Nephron progenitor cell (in vitro differentiated cells): Measurements from ENCODE around the gene TUBB3.
A peak's percentile ranks its signal among the peaks of the same experiment; 100 is the strongest.

Experiments
- DNase-seq: peaks from one replicate; pipeline ENCODE4 v3.0.0; 2021
- H3K27ac Mint-ChIP-seq: 2 replicates; pipeline ENCODE4 v1.8.0; 2021; ENCODE audit warnings: mild to moderate bottlenecking, moderate library complexity, mixed read lengths
- H3K27me3 Mint-ChIP-seq: 2 replicates; pipeline ENCODE4 v1.8.0; 2021; ENCODE audit warnings: mild to moderate bottlenecking, low read depth, mixed read lengths; ENCODE audit not compliant: poor library complexity
- H3K36me3 Mint-ChIP-seq: 2 replicates; pipeline ENCODE4 v1.8.0; 2021; ENCODE audit warnings: low read depth, mixed read lengths
- H3K4me1 Mint-ChIP-seq: 2 replicates; pipeline ENCODE4 v1.8.0; 2021; ENCODE audit warnings: mixed read lengths
- H3K4me3 Mint-ChIP-seq: 2 replicates; pipeline ENCODE4 v1.8.0; 2021; ENCODE audit warnings: mild to moderate bottlenecking, moderate library complexity, mixed read lengths
- H3K9me3 Mint-ChIP-seq: 2 replicates; pipeline ENCODE4 v1.8.0; 2021; ENCODE audit warnings: mild to moderate bottlenecking, moderate library complexity, mixed read lengths
- CTCF ChIP-seq: fragments of 200-600 bp; sonication (generic); IDR thresholded peaks from 2 replicates; pipeline ENCODE4 v1.5.0; 2021; ENCODE audit warnings: antibody characterized with exemption

The TUBB3 gene

DNA sequence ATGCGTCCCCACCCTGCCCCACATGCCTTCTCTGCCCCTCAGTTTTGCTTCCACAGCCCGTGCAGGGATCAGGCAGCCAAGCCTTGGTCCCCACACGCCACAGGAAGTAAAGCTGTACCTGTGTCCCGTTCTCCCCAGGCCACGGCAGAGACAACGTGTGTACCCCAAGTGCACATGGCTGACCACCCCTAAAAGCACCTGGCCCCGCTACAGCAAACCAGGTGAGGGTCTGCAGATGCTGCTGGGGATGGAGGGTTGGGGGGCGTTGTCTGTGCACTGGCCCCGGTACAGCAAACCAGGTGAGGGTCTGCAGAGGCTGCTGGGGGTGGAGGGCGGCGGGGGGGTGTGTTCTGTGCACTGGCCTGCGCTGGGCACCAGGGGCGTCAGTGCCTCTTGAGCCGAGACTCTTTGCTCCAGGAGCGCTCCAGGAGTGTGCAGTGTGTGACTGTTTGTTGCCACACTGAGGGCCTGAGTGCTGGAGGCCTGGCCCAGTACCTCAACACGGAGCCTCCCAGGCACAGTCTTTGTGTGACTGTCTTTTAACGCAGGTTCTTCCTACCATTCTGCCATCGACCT, 31.0 kb upstream of the TUBB3 start:
- TF ChIP-seq CTCF = no peak
- Mint-ChIP-seq H3K4me1 (no peaks in the 10 kb centered on the region), H3K27ac (no peak overlapping the region), H3K27me3 (no peaks in the 10 kb centered on the region), H3K9me3 (no peaks in the 10 kb centered on the region), H3K36me3 (peaks cover 42% of the 10 kb centered on the region), H3K4me3 (no peak overlapping the region)
- DNase-seq = no peak

DNA sequence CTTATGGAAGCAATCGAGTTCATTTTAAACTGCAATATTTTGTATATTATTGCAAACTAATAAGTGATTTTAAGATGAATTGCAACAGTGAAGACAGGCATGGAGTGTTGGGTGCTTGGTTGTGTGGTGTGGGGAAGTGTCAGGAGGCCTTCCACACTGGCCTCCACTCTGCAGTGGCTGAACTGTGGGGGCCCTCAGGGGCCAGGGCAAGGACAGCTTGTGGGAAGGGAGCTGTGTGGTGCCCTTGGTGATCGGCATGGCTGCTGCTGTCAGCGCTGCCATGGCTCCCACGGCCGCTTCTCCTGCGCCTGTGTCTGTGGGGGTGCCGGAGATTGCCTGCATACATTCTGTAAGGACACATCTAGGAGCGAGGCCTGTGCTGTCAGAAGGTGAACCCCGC, 30.5 kb upstream of the TUBB3 start:
- Mint-ChIP-seq H3K4me3 (no peak overlapping the region), H3K27me3 (no peaks in the 10 kb centered on the region), H3K9me3 (no peaks in the 10 kb centered on the region), H3K27ac (no peak overlapping the region), H3K36me3 (peaks cover 42% of the 10 kb centered on the region), H3K4me1 (no peaks in the 10 kb centered on the region)
- DNase-seq = no peak
- no peak for TF ChIP-seq CTCF

DNA sequence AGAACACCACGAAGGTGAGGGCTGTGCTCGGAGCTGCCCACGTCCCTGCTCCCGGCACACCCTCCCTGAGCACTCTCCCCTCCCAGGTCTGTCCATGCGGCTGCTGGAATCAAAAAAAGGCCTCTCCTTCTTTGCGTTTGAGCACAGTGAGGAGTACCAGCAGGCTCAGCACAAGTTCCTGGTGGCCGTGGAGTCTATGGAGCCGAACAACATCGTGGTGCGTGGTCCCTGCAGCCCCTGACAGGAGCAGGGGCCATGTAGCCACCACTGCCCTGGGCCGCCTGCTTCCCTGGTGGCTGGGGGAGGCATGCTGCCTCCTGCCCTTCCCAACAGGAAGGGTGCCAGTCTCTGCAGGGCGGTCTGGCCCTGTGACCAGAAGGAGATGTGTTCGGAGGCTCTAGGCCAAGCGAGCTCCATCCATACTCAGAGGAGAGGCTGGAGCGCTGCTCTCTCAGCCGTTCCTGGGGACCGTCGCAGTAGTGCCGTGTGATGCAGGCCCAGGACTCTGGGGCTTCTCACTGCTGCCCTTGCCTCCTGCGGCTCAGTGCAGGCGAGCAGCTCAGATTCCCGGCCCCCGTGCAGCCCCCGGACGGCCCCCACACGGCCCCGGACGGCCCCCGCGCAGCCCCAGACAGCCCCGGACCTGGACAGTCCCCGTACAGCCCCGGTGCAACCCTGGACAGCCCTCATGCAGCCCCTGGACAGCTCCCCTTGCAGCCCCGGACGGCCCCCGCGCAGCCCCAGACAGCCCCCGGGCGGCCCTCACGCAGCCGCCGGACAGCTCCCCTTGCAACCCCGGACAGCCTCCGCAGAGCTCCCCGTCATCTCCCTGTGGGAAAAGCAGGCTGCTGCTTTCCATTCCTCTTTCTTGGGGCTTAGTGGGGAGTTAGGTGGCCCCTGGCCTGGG, 29.2 kb upstream of the TUBB3 start:
- H3K9me3 Mint-ChIP-seq = no peaks in the 10 kb centered on the region
- H3K27ac Mint-ChIP-seq = peak overlapping the region; percentile 42
- no peak for DNase-seq
- no peaks in the 10 kb centered on the region for H3K4me1 Mint-ChIP-seq
- TF ChIP-seq CTCF = no peak
- peaks cover 45% of the 10 kb centered on the region for H3K36me3 Mint-ChIP-seq
- no peaks in the 10 kb centered on the region for H3K27me3 Mint-ChIP-seq
- H3K4me3 Mint-ChIP-seq = no peak overlapping the region

DNA sequence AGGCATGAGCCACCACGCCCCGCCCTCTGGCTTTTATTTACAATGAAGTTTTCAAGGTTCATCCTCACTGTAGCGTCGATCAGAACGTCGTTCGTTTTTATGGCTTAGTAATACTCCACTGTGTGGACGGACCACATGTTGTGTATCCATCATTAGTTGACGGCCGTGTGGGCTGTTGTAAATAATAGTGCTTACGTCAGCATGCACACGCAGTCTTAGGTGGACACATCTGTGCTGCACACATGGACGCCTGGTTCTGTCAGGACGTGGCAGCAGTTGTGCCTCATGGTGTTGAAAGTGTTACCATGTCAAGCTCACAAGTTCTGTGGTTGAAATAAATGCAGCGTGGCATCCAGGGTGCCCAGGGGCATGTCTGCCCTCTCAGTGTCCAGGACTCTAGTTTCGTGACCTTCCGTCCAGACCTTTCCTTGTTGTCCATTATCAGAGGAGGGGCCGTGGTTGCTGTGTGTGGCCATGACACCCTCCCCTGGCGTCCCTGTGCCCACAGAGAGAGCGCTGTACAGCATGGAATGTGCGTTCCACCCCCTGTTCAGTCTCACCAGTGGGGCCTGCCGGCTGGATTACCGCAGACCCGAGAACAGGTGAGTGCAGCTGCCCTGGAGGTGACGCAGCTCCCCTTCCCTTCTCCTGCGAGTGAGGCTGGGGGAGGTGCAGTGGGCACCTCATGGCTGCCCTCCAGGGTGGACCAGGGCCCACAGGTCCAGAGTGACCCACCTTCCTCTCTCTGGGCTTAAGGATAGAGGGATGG, 27.5 kb upstream of the TUBB3 start:
- H3K9me3 Mint-ChIP-seq = no peaks in the 10 kb centered on the region
- peaks cover 50% of the 10 kb centered on the region for H3K36me3 Mint-ChIP-seq
- H3K4me3 Mint-ChIP-seq = no peak overlapping the region
- H3K27ac Mint-ChIP-seq = peak overlapping the region; percentile 54
- H3K27me3 Mint-ChIP-seq = no peaks in the 10 kb centered on the region
- TF ChIP-seq CTCF = no peak
- no peak for DNase-seq
- H3K4me1 Mint-ChIP-seq = no peaks in the 10 kb centered on the region

- no peak overlapping the region for H3K4me3 Mint-ChIP-seq
- peak overlapping the region; percentile 92 for H3K27ac Mint-ChIP-seq
- TF ChIP-seq CTCF = no peak
- H3K27me3 Mint-ChIP-seq = no peaks in the 10 kb centered on the region
- H3K36me3 Mint-ChIP-seq = peaks cover 48% of the 10 kb centered on the region
- H3K9me3 Mint-ChIP-seq = no peaks in the 10 kb centered on the region
- DNase-seq = no peak
- no peaks in the 10 kb centered on the region for H3K4me1 Mint-ChIP-seq
These were observed 25.9 kb upstream of the TUBB3 start for GRCh38 chr16:89897204-89897603.
